H1 (cell line): ENCODE measurements around the gene POPDC3. TPM values are rescaled to one million over a fixed set of nuclear protein-coding genes. Genes with fewer than 3 reads are reported as not detected.

Experiments used
- CTBP2 ChIP-seq: IDR thresholded peaks from 2 replicates; pipeline ENCODE4 v1.7.0; 2011; ENCODE audit warnings: borderline replicate concordance, mild to moderate bottlenecking, moderate library complexity, mixed read lengths, low read length; ENCODE audit not compliant: insufficient read depth, insufficient read length
- EP300 ChIP-seq, 2 experiments: IDR thresholded peaks; 1 replicate in 1 of 2; 2 replicates in 1 of 2; pipeline ENCODE4 v1.6.1; 2011 to 2012; ENCODE audit warnings: low read depth in 2 of 2, low read length in 2 of 2, mild to moderate bottlenecking in 2 of 2, borderline replicate concordance in 1 of 2, inconsistent platforms in 1 of 2, moderate library complexity in 1 of 2
- RBBP5 ChIP-seq: IDR thresholded peaks from 2 replicates; pipeline ENCODE4 v1.7.1; 2012; ENCODE audit warnings: low read depth, mild to moderate bottlenecking, inconsistent platforms, low read length, moderate library complexity, borderline replicate concordance
- YY1 ChIP-seq: IDR thresholded peaks from 2 replicates; pipeline ENCODE4 v1.6.1; 2011; ENCODE audit warnings: low read depth, mild to moderate bottlenecking, low read length
- polyA plus RNA-seq, 7 experiments: library from polyadenylated mRNA; depleted of rRNA in 3 of 7; stranded (reverse) in 5 of 7; unstranded in 2 of 7; fragments of >200 nt in 5 of 7; fragments of 200-250 nt in 2 of 7; gene quantifications; 1 replicate in 5 of 7; 2 replicates in 1 of 7; 4 replicates in 1 of 7; pipeline versions ENCODE4 v1.2.1 to v1.2.3, GENCODE V29; 2011 to 2013; ENCODE audit warnings: missing spikeins in 2 of 7, mixed read lengths in 2 of 7
- total RNA-seq: library from RNA; stranded (reverse); fragmentation: NEBNext Ultra II Directional; extraction: Animal tissue kit (Norgen Biotek cat#: 25700); gene quantifications from 2 replicates; pipeline ENCODE4 v1.2.1, GENCODE V29; 2021

POPDC3 gene
- total and polyA plus RNA-seq, 2 of the 8 experiments (the other 6 are each of a cell fraction or from before 2014, with no cell fraction given) = 3.7 to 6.5 TPM

DNA sequence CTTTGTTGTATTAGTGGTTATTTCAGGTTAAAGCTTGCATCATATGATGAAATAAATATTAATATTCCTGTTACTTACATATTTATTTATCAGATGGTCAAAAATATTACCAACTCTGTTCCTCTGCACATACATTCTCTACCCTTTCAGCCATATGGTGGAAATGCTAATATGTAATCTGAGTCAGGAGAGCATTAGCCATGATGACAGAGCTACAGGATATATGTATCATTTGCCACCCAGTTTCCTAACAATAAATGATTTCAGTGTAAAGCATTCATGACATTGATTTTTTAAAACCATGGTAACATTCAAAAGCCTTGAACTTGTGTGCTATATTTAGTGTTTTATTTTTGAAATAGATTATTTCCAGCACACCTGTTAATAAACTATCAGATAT is 16.6 kb downstream of the POPDC3 start (continued):
- no peak for TF ChIP-seq RBBP5
- TF ChIP-seq EP300 (IDR thresholded peaks at IDR 0.05; ENCODE audit: borderline replicate concordance in 1 of 2, low read depth in 2 of 2, low read length in 2 of 2) = no peak
- no peak for TF ChIP-seq CTBP2
- no peak for TF ChIP-seq YY1
